B cell (primary cell): Measurements from ENCODE around the gene CCL7. TPM values are rescaled to one million over a fixed set of nuclear protein-coding genes. Genes with fewer than 3 reads are reported as not detected.

Experiments used
- ATAC-seq: fragments of 200-7000 bp; cut with Tn5 transposase; one replicate; pipeline ENCODE4 v1.10.0; 2021; ENCODE audit warnings: low read depth, mild to moderate bottlenecking, moderate number of reproducible peaks, moderate library complexity
- CTCF ChIA-PET: fragments of 350-600 bp; sonication (Branson Sonifier 250); formaldehyde crosslinking; loops from one replicate; lab custom pipeline; 2021; ENCODE audit warnings: antibody characterized with exemption, inconsistent platforms; lab: Charles Lee
- POLR2A ChIA-PET: fragments of 350-600 bp; sonication (Branson Sonifier 250); formaldehyde crosslinking; loops from one replicate; lab custom pipeline; 2021; ENCODE audit warnings: antibody characterized with exemption; lab: Charles Lee
- DNase-seq: peaks from one replicate; pipeline ENCODE4 v3.0.0; 2013
- H2AFZ ChIP-seq: 2 replicates; pipeline ENCODE4 v1.6.1; 2012; ENCODE audit warnings: mild to moderate bottlenecking, low read depth, low read length; ENCODE audit not compliant: insufficient read depth, poor library complexity, severe bottlenecking
- H3K27ac ChIP-seq, 2 donors: 1 replicate in 1 of 2; 2 replicates in 1 of 2; pipeline ENCODE4 v1.5.1; 2012 to 2013; ENCODE audit warnings: low read length in 2 of 2, mild to moderate bottlenecking in 2 of 2, moderate library complexity in 1 of 2
- H3K27me3 ChIP-seq, 4 experiments: fragments of 200-600 bp in 1 of 4; sonication (generic) in 1 of 4; replicated peaks in 1 of 4; 1 replicate in 2 of 4; 2 replicates in 2 of 4; pipeline versions ENCODE4 v1.6.1 to v1.7.0; 2013 to 2016; ENCODE audit warnings: low read length in 3 of 4, mild to moderate bottlenecking in 2 of 4, mixed read lengths in 1 of 4, moderate library complexity in 1 of 4; ENCODE audit not compliant: insufficient read depth in 4 of 4, control insufficient read depth in 3 of 4; ENCODE audit errors: control extremely low read depth in 1 of 4
- H3K36me3 ChIP-seq, 2 experiments: replicated peaks in 1 of 2; 1 replicate in 1 of 2; 2 replicates in 1 of 2; pipeline versions ENCODE4 v1.6.1 to v1.7.1; 2013; ENCODE audit warnings: low read length in 1 of 2; ENCODE audit not compliant: insufficient read depth in 2 of 2, control insufficient read depth in 1 of 2; ENCODE audit errors: control extremely low read depth in 1 of 2, extremely low read depth in 1 of 2
- H3K4me1 ChIP-seq, 2 donors: fragments of 200-600 bp in 1 of 2; sonication (generic) in 1 of 2; 1 replicate in 1 of 2; 2 replicates in 1 of 2; pipeline versions ENCODE4 v1.5.1 to v1.6.1; 2013 to 2017; ENCODE audit warnings: low read length in 2 of 2; ENCODE audit not compliant: control insufficient read depth in 2 of 2, insufficient read depth in 2 of 2
- H3K4me2 ChIP-seq: replicated peaks from 2 replicates; pipeline ENCODE3; 2012; ENCODE audit warnings: mild to moderate bottlenecking, low read depth, low read length; ENCODE audit not compliant: poor library complexity, severe bottlenecking
- H3K4me3 ChIP-seq, 5 experiments: fragments of 200-600 bp in 1 of 5; sonication (generic) in 1 of 5; 1 replicate in 3 of 5; 2 replicates in 2 of 5; pipeline versions ENCODE4 v1.5.1 to v1.7.0; 2011 to 2016; ENCODE audit warnings: low read length in 4 of 5, mild to moderate bottlenecking in 4 of 5, low read depth in 2 of 5, control low read depth in 1 of 5, moderate library complexity in 1 of 5; ENCODE audit not compliant: insufficient read depth in 1 of 5; ENCODE audit errors: control extremely low read depth in 1 of 5, extremely low read depth in 1 of 5
- H3K79me2 ChIP-seq: fragments of 200-600 bp; sonication (generic); one replicate; pipeline ENCODE4 v1.6.0; 2016; ENCODE audit warnings: low read length; ENCODE audit not compliant: control insufficient read depth, insufficient read depth
- H3K9ac ChIP-seq: fragments of 200-600 bp; sonication (generic); 2 replicates; pipeline ENCODE4 v1.6.1; 2017; ENCODE audit warnings: mild to moderate bottlenecking, low read length, moderate library complexity
- H3K9me3 ChIP-seq, 3 donors: one replicate each; pipeline versions ENCODE4 v1.6.1 to v1.7.1; 2013; ENCODE audit warnings: low read length in 2 of 3; ENCODE audit not compliant: control insufficient read depth in 2 of 3, insufficient read depth in 1 of 3; ENCODE audit errors: control extremely low read depth in 1 of 3
- H4K20me1 ChIP-seq: 2 replicates; pipeline ENCODE4 v1.6.0; 2012; ENCODE audit warnings: mild to moderate bottlenecking, low read length; ENCODE audit not compliant: insufficient read depth, control insufficient read depth, poor library complexity, severe bottlenecking
- H3K27ac Mint-ChIP-seq: one replicate; pipeline ENCODE4 v1.8.0; 2021; ENCODE audit warnings: mixed read lengths
- H3K27me3 Mint-ChIP-seq: one replicate; pipeline ENCODE4 v1.8.0; 2021; ENCODE audit warnings: mixed read lengths
- H3K4me1 Mint-ChIP-seq: one replicate; pipeline ENCODE4 v1.8.0; 2021; ENCODE audit warnings: mixed read lengths
- H3K4me3 Mint-ChIP-seq: one replicate; pipeline ENCODE4 v1.8.0; 2021; ENCODE audit warnings: mixed read lengths
- H3K9me3 Mint-ChIP-seq: one replicate; pipeline ENCODE4 v1.8.0; 2022; ENCODE audit warnings: mixed read lengths; ENCODE audit not compliant: insufficient read depth
- EZH2 ChIP-seq: IDR thresholded peaks from 2 replicates; pipeline ENCODE4 v1.6.1; 2012; ENCODE audit warnings: borderline replicate concordance, low read depth, mild to moderate bottlenecking, moderate library complexity, low read length; ENCODE audit not compliant: insufficient read depth, poor library complexity, severe bottlenecking
- WGBS: methylation state at CpG from one replicate; pipeline ENCODE4 v1.1.5; 2013; ENCODE audit warnings: missing lambda C conversion rate; ENCODE audit not compliant: insufficient coverage; 5-methylcytosine and 5-hydroxymethylcytosine counted together
- intact Hi-C: fragments of 100-400 bp; cut with micrococcal nuclease; formaldehyde crosslinking; loops from one replicate; pipeline ENCODE4 v1.10.0; 2022
- polyA plus RNA-seq: library from polyadenylated mRNA; depleted of rRNA; stranded (reverse); fragments of >200 nt; gene quantifications from 2 replicates; pipeline ENCODE4 v1.2.3, GENCODE V29; 2012
- total RNA-seq, 2 donors: library from RNA; stranded (reverse); fragments of 120-200 nt in 1 of 2; gene quantifications; 1 replicate in 1 of 2; 2 replicates in 1 of 2; pipeline versions ENCODE4 v1.2.3 to v1.2.4, GENCODE V29; 2013 to 2022
- TF ChIP-seq, protein P1 (sequence below): fragments of 200-600 bp; IDR thresholded peaks from one replicate; pipeline ENCODE4 v1.8.0; 2022; ENCODE audit warnings: antibody characterized with exemption, mild to moderate bottlenecking

CCL7 gene
- total and polyA plus RNA-seq, 2 donors (not counting 1 experiment from before 2014, with no cell fraction given): not detected

DNA sequence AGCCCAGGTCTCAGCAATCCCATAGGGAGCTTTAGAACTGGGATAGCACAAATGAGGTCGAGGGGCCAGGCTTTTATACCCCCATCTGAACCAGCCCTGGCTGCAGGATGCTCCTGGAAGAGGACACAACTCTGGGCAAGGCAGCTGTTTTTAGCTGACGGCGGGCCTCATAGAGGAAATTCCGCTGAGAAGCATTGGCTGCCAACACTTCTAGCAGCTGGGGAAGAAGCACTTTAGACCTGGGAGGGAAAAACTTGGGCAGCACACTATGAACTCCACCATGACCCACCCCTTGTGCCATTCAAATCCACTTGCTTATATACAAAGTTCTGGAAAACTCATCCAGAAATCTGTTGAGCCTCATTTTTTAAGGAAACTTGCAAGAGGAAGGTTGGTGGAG lies 20.6 kb downstream of the CCL7 start:
- peaks cover 37% of the 10 kb centered on the region for H3K27me3 Mint-ChIP-seq
- ChIA-PET CTCF (no interaction called here), POLR2A (no interaction called here)
- Histone ChIP-seq H3K36me3 (no peaks in the 10 kb centered on the region), H4K20me1 (no peaks in the 10 kb centered on the region), H3K9me3 (no peaks in the 10 kb centered on the region), H3K9ac (no peak overlapping the region), H3K4me1 (no peaks in the 10 kb centered on the region), H3K4me2 (no peak overlapping the region), H3K79me2 (no peaks in the 10 kb centered on the region), H2AFZ (no peak overlapping the region), H3K4me3 (no peak overlapping the region), H3K27ac (no peak overlapping the region), H3K27me3 (peaks cover 0 to 5% (median 0%) of the 10 kb centered on the region in 4 experiments)
- TF ChIP-seq EZH2: no peak
- TF ChIP-seq, protein P1, sequence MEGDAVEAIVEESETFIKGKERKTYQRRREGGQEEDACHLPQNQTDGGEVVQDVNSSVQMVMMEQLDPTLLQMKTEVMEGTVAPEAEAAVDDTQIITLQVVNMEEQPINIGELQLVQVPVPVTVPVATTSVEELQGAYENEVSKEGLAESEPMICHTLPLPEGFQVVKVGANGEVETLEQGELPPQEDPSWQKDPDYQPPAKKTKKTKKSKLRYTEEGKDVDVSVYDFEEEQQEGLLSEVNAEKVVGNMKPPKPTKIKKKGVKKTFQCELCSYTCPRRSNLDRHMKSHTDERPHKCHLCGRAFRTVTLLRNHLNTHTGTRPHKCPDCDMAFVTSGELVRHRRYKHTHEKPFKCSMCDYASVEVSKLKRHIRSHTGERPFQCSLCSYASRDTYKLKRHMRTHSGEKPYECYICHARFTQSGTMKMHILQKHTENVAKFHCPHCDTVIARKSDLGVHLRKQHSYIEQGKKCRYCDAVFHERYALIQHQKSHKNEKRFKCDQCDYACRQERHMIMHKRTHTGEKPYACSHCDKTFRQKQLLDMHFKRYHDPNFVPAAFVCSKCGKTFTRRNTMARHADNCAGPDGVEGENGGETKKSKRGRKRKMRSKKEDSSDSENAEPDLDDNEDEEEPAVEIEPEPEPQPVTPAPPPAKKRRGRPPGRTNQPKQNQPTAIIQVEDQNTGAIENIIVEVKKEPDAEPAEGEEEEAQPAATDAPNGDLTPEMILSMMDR: no peak
- no peak overlapping the region for H3K4me3 Mint-ChIP-seq
- intact Hi-C loops: no loop called here
- H3K27ac Mint-ChIP-seq: no peak overlapping the region
- H3K4me1 Mint-ChIP-seq: no peaks in the 10 kb centered on the region
- ATAC-seq (no peak), DNase-seq (no peak)
- H3K9me3 Mint-ChIP-seq: peaks cover 3% of the 10 kb centered on the region
- WGBS: 71% methylated on average over 4 of the region's 4 CpGs

DNA sequence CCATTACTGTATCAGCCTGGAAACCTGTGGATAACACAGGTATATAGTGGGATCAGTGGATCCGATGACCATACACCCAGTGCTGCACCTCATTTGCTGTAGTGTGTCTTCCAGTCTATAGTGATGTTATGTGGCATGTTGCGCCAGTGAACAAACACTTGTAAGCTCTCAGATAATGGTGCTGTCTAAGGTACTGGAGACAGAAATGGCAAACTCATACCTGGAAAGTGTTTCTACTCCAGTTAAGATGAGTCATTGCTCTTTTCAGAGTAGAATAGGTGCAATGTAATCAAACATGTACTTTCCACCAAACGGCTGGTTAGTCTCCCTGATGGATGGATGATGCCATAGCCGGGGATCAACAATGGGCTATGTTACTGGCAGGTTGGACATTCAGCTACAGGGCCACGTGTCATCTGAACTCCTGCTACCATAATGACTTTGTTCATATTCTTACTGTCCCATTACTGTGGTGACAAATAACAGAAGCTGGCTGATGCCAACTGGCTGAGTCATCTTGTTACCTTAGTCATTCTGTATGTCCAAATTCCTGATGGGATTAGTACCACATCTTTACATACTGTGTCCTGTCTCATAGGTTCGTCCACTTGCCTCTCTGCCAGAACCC lies 21.8 kb downstream of the CCL7 start:
- Mint-ChIP-seq H3K27ac (no peak overlapping the region), H3K4me1 (no peaks in the 10 kb centered on the region), H3K27me3 (peaks cover 37% of the 10 kb centered on the region), H3K9me3 (peaks cover 3% of the 10 kb centered on the region), H3K4me3 (no peak overlapping the region)
- H4K20me1 ChIP-seq: no peaks in the 10 kb centered on the region
- H3K4me3 ChIP-seq: no peak overlapping the region
- H2AFZ ChIP-seq: no peak overlapping the region
- no peak overlapping the region for H3K27ac ChIP-seq
- intact Hi-C loops: no loop called here
- peaks cover 0 to 5% (median 0%) of the 10 kb centered on the region in 4 experiments for H3K27me3 ChIP-seq
- no peak overlapping the region for H3K9ac ChIP-seq
- DNase-seq (no peak), ATAC-seq (no peak)
- H3K79me2 ChIP-seq: no peaks in the 10 kb centered on the region
- H3K4me2 ChIP-seq: no peak overlapping the region
- POLR2A ChIA-PET: no interaction called here
- 71% methylated on average over 2 of the region's 6 CpGs for WGBS
- TF ChIP-seq, protein P1: no peak
- no peak for TF ChIP-seq EZH2
- no peaks in the 10 kb centered on the region for H3K9me3 ChIP-seq
- H3K4me1 ChIP-seq: no peaks in the 10 kb centered on the region
- H3K36me3 ChIP-seq: no peaks in the 10 kb centered on the region
- CTCF ChIA-PET: no interaction called here
